H1 (cell line): ENCODE measurements around the gene HECTD1. TPM values are rescaled to one million over a fixed set of nuclear protein-coding genes. Genes with fewer than 3 reads are reported as not detected.

Source experiments
- CHD2 ChIP-seq: IDR thresholded peaks from 2 replicates; pipeline ENCODE4 v1.6.1; 2012; ENCODE audit warnings: low read length, improper control_type of control experiment
- CHD7 ChIP-seq: fragments of 300-600 bp; sonication (generic); IDR thresholded peaks from 2 replicates; pipeline ENCODE4 v1.7.1; 2012; ENCODE audit warnings: low read length, moderate library complexity, mild to moderate bottlenecking, inconsistent platforms; ENCODE audit not compliant: insufficient replicate concordance
- JUN ChIP-seq: IDR thresholded peaks from 2 replicates; pipeline ENCODE4 v1.6.1; 2011; ENCODE audit warnings: low read depth, mild to moderate bottlenecking, improper control_type of control experiment, low read length
- RBBP5 ChIP-seq: IDR thresholded peaks from 2 replicates; pipeline ENCODE4 v1.7.1; 2012; ENCODE audit warnings: low read depth, mild to moderate bottlenecking, inconsistent platforms, low read length, moderate library complexity, borderline replicate concordance
- TBP ChIP-seq: IDR thresholded peaks from 2 replicates; pipeline ENCODE4 v1.6.1; 2011; ENCODE audit warnings: low read depth, low read length, improper control_type of control experiment
- polyA plus RNA-seq, 7 experiments: library from polyadenylated mRNA; depleted of rRNA in 3 of 7; stranded (reverse) in 5 of 7; unstranded in 2 of 7; fragments of >200 nt in 5 of 7; fragments of 200-250 nt in 2 of 7; gene quantifications; 1 replicate in 5 of 7; 2 replicates in 1 of 7; 4 replicates in 1 of 7; pipeline versions ENCODE4 v1.2.1 to v1.2.3, GENCODE V29; 2011 to 2013; ENCODE audit warnings: missing spikeins in 2 of 7, mixed read lengths in 2 of 7
- total RNA-seq: library from RNA; stranded (reverse); fragmentation: NEBNext Ultra II Directional; extraction: Animal tissue kit (Norgen Biotek cat#: 25700); gene quantifications from 2 replicates; pipeline ENCODE4 v1.2.1, GENCODE V29; 2021

Gene HECTD1
- total and polyA plus RNA-seq, 2 of the 8 experiments (the other 6 are each of a cell fraction or from before 2014, with no cell fraction given), result 44.7 to 105 TPM

DNA sequence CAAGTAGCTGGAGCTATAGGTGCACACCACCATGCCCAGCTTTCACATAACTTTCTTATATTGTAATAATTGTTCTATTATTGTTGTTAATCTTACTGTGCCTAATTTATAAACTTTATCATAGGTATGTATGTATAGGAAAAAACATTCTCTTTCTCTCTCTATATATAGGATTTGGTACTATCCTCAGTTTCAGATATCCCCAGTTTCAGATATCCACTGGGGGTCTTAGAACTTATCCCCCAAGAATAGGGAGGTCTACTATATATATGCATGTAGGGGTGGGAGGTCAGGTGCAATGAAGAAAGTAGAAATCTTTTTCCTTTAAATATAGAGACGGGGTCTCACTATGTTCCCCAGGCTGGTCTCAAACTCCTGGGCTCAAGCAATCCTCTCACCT, 110.5 kb downstream of the HECTD1 start (continued):
- TF ChIP-seq CHD7 (no peak), CHD2 (no peak), JUN (no peak), TBP (no peak), RBBP5 (no peak)
- TF ChIP-seq, all 59 proteins: peak for 0
